ENCODE results near the gene NPM3. TPM values are rescaled to one million over a fixed set of nuclear protein-coding genes. Genes with fewer than 3 reads are reported as not detected.
A peak's percentile ranks its signal among the peaks of the same experiment; 100 is the strongest.

The NPM3 gene
- total RNA-seq, 2 donors from 2014 or later = 43.7 to 47.4 TPM

DNA sequence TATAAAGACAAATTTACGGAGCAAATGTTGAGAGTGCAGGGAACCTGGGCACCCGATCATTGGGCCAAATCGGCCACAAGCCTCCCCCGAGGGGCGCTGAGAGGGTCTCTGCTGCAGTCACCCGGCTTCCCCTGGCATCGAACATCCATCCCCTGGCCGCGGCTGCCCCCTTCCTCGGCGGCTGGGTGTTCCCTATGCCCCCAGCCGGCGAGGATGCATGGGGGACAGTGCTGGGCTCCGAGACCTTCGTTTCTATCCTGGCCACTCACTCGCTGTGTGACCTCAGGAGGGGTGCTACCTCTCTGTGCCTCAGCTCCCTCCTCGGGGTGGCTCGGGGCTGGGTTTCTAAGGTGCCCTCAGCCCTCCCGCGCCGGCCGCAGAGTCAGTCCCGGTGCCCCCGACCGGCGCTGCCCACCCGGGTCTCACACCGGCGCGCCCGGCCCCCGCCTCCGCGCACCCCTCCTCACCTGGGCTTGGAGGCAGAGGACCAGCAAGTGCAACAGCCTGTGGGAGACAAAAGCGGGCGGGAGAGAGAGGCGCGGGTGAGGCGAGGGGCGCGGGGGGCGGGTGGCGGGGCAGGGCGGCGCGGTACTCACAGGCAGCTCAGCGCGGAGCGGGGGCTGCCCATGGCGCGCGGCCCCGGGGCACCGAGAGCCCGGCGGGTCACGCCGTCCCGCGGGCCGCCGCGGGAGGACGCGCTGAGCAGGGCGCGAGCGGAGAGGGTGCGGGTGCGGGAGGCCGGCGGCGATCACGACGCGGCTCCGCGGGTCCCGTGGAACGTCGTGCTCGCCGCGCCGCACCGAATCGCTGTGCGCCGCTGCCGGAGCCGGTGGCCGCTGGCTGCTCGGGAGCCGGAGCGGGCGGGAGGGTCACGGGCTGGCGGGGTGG, 7.7 kb downstream of the NPM3 start, which contains the start of gene FGF8:
Gene FGF8 (minus strand): TSS at position 842 of the 888 bp plus-strand sequence. CDS start 214 bp downstream, at position 628.
- no peaks in the 10 kb centered on the region for H3K36me3 ChIP-seq
- intact Hi-C loops (cut with DNase I) = no loop called here
- no peaks in the 10 kb centered on the region for H3K9me3 ChIP-seq
- TF ChIP-seq POLR2AphosphoS5 (IDR thresholded peaks at IDR 0.05) = no peak
- no peak for TF ChIP-seq POLR2A (IDR thresholded peaks at IDR 0.05)
- TF ChIP-seq CTCF (IDR thresholded peaks at IDR 0.05) = no peak
- H3K4me3 ChIP-seq = peak within 1 kb of the TSS; percentile 4 to 24
- peaks cover 16% of the 10 kb centered on the region for H3K27me3 ChIP-seq (replicated peaks; ENCODE audit: insufficient read depth)
- DNase-seq (ENCODE audit: low spot score) = no peak
- H3K27ac ChIP-seq = no peak within 1 kb of the TSS
- H3K4me1 ChIP-seq (replicated peaks) = peaks cover 3% of the 10 kb centered on the region
- 2% methylated on average over 57 of the region's 98 CpGs for WGBS

DNA sequence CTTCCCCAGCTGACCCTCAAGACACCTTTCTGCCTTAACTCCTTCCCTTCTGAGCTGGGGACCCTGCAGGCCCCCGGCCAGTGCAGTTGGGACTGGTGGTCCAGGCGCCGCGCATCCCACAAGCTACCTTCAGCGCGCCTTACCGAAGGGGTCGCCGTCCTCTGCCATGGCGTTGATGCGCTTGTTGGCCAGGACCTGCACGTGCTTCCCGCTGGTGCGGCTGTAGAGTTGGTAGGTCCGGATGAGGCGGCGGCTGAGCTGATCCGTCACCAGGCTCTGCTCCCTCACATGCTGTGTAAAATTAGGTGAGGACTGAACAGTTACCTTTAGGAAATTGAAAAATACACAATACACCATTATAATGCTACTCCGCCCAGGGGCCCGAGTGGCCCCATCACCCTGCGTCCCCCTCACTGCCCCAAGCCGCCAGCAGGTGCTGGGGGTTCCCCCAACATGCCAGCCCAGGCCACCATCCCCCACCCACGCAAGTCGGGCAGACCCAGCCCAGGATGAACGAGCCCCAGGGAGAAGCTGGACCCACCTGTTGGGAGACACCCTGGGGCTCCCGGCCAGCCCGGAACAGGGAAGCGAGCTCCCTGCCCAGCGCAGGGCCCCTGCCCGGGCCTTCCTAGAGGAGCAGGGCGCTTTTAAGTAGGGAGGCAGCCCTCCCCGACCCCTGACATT, 8.5 kb downstream of the NPM3 start:
- H3K4me1 ChIP-seq (replicated peaks) = peaks cover 3% of the 10 kb centered on the region
- 17% methylated on average over 31 of the region's 32 CpGs for WGBS
- no peak for DNase-seq (ENCODE audit: low spot score)
- no peaks in the 10 kb centered on the region for H3K36me3 ChIP-seq
- TF ChIP-seq POLR2AphosphoS5 (IDR thresholded peaks at IDR 0.05) = no peak
- intact Hi-C loops (cut with DNase I) = no loop called here
- peaks cover 16% of the 10 kb centered on the region for H3K27me3 ChIP-seq (replicated peaks; ENCODE audit: insufficient read depth)
- no peak overlapping the region for H3K4me3 ChIP-seq
- no peaks in the 10 kb centered on the region for H3K9me3 ChIP-seq
- no peak overlapping the region for H3K27ac ChIP-seq

- H3K9me3 ChIP-seq = no peaks in the 10 kb centered on the region
- H3K4me3 ChIP-seq = no peak overlapping the region
- WGBS = 17% methylated on average over 13 of the region's 13 CpGs
- H3K27ac ChIP-seq = no peak overlapping the region
- TF ChIP-seq CTCF (IDR thresholded peaks at IDR 0.05) (no peak), POLR2A (IDR thresholded peaks at IDR 0.05) (no peak), POLR2AphosphoS5 (IDR thresholded peaks at IDR 0.05) (no peak)
- H3K4me1 ChIP-seq (replicated peaks) = peaks cover 3% of the 10 kb centered on the region
- intact Hi-C loops (cut with DNase I) = no loop called here
- H3K27me3 ChIP-seq (replicated peaks; ENCODE audit: insufficient read depth) = peaks cover 16% of the 10 kb centered on the region
- DNase-seq (ENCODE audit: low spot score) = no peak
- H3K36me3 ChIP-seq = no peaks in the 10 kb centered on the region
Measured at GRCh38 chr10:101773923-101774588, 9.2 kb downstream of the NPM3 start.

- Histone ChIP-seq H3K4me3 (no peak overlapping the region), H3K4me1 (replicated peaks) (peaks cover 3% of the 10 kb centered on the region), H3K9me3 (no peaks in the 10 kb centered on the region), H3K36me3 (no peaks in the 10 kb centered on the region), H3K27me3 (replicated peaks; ENCODE audit: insufficient read depth) (peaks cover 16% of the 10 kb centered on the region), H3K27ac (no peak overlapping the region)
- DNase-seq (ENCODE audit: low spot score) = no peak
- TF ChIP-seq CTCF (IDR thresholded peaks at IDR 0.05) (no peak), POLR2AphosphoS5 (IDR thresholded peaks at IDR 0.05) (no peak), POLR2A (IDR thresholded peaks at IDR 0.05) (no peak)
- 34% methylated on average over 21 of the region's 21 CpGs for WGBS
- intact Hi-C loops (cut with DNase I) = no loop called here
Measured at GRCh38 chr10:101772895-101773761, 10.1 kb downstream of the NPM3 start.
